Right lobe of liver (tissue), 4 donors: ENCODE results near the gene LRMDA.

ENCODE experiments used
- CTCF ChIP-seq, 4 donors: fragments of 200-600 bp in 3 of 4; fragments of 450-650 bp in 1 of 4; IDR thresholded peaks; one replicate each; pipeline versions ENCODE4 v1.5.1 to v1.8.0; 2016 to 2022; ENCODE audit warnings: antibody characterized with exemption in 4 of 4, mild to moderate bottlenecking in 2 of 4
- POLR2A ChIP-seq: fragments of 450-650 bp; IDR thresholded peaks from one replicate; pipeline ENCODE4 v1.6.1; 2017; ENCODE audit warnings: antibody characterized with exemption, mild to moderate bottlenecking
- donor health status: DM: no; HTN: no; CAD: no.
- donor health status: DM: no; HTN: no; CAD: no.
- donor health status: DM: no; HTN: yes; CAD: no.

- TF ChIP-seq POLR2A (no peak), CTCF (IDR thresholded peaks at IDR 0.05) (no peak)
Observed at GRCh38 chr10:76007667-76008181, 576.3 kb downstream of the LRMDA start.
